Coronary artery (tissue), 2 donors: ENCODE measurements around the gene SBK2.

ENCODE experiments used
- DNase-seq: peaks from one replicate; pipeline ENCODE4 v3.0.0-alpha.2; 2017; ENCODE audit warnings: low spot score
- H3K27ac ChIP-seq, 2 donors: fragments of 200-600 bp; sonication (generic); one replicate each; pipeline ENCODE4 v1.5.1; 2016 to 2019
- H3K4me3 ChIP-seq: fragments of 200-600 bp; sonication (generic); 2 replicates; pipeline ENCODE4 v1.5.1; 2016; ENCODE audit warnings: mild to moderate bottlenecking, moderate library complexity
- CTCF ChIP-seq: fragments of 200-600 bp; sonication (generic); IDR thresholded peaks from one replicate; pipeline ENCODE4 v1.5.1; 2019; ENCODE audit warnings: antibody characterized with exemption

The SBK2 gene

GRCh38 chr19:55483706-55484592 is 53.0 kb downstream of the SBK2 start:
- DNase-seq: no peak
- no peak for TF ChIP-seq CTCF
- Histone ChIP-seq H3K4me3 (peak overlapping the region; percentile 74), H3K27ac (peak overlapping the region in 1 of 2 donors; percentile 93)

- no peak for DNase-seq
Observed at GRCh38 chr19:55482967-55483705, 53.8 kb downstream of the SBK2 start.

GRCh38 chr19:55482156-55482961 is 54.6 kb downstream of the SBK2 start:
- no peak for TF ChIP-seq CTCF
- no peak for DNase-seq
- H3K4me3 ChIP-seq: no peak overlapping the region
- no peak overlapping the region for H3K27ac ChIP-seq

More at GRCh38 chr19:55482967-55483705, 53.8 kb downstream of the SBK2 start:
- TF ChIP-seq CTCF: no peak
- Histone ChIP-seq H3K27ac (no peak overlapping the region), H3K4me3 (no peak overlapping the region)

GRCh38 chr19:55481794-55482155 is 55.2 kb downstream of the SBK2 start:
- no peak for DNase-seq
- H3K4me3 ChIP-seq: no peak overlapping the region
- no peak for TF ChIP-seq CTCF
- H3K27ac ChIP-seq: no peak overlapping the region

- no peak overlapping the region for H3K27ac ChIP-seq
- H3K4me3 ChIP-seq: no peak overlapping the region
- no peak for DNase-seq
- TF ChIP-seq CTCF: no peak
Observed at GRCh38 chr19:55481148-55481793, 55.7 kb downstream of the SBK2 start.

- Histone ChIP-seq H3K27ac (no peak overlapping the region), H3K4me3 (no peak overlapping the region)
- TF ChIP-seq CTCF: no peak
- no peak for DNase-seq
Observed at GRCh38 chr19:55479451-55480230, 57.3 kb downstream of the SBK2 start.
